T-helper 1 cell treated with Interleukin-12 subunit alpha and Interleukin-12 subunit beta and Interleukin-4 antibody, amounts not matched to agents 30 μg/mL and 1 μg/mL, for 36 hours (primary cell): ENCODE measurements around the gene CHCHD5.
A peak's percentile ranks its signal among the peaks of the same experiment; 100 is the strongest.

ENCODE experiments used
- H3K27ac Mint-ChIP-seq: one replicate; pipeline ENCODE4 v1.8.0; 2021; ENCODE audit warnings: mild to moderate bottlenecking, mixed read lengths
- H3K27me3 Mint-ChIP-seq: one replicate; pipeline ENCODE4 v1.8.0; 2021; ENCODE audit warnings: low read depth, mixed read lengths
- H3K36me3 Mint-ChIP-seq: one replicate; pipeline ENCODE4 v1.8.0; 2021; ENCODE audit warnings: low read depth, mixed read lengths
- H3K4me1 Mint-ChIP-seq: one replicate; pipeline ENCODE4 v1.8.0; 2021; ENCODE audit warnings: low read depth, mixed read lengths
- H3K4me3 Mint-ChIP-seq: one replicate; pipeline ENCODE4 v1.8.0; 2021; ENCODE audit warnings: mild to moderate bottlenecking, moderate library complexity, mixed read lengths
- H3K9me3 Mint-ChIP-seq: one replicate; pipeline ENCODE4 v1.8.0; 2021; ENCODE audit warnings: mixed read lengths

CHCHD5 gene

GRCh38 chr2:112626604-112627059 lies 42.2 kb downstream of the CHCHD5 start:
- H3K4me3 Mint-ChIP-seq = peak overlapping the region; percentile 51
- no peaks in the 10 kb centered on the region for H3K36me3 Mint-ChIP-seq
- no peaks in the 10 kb centered on the region for H3K27me3 Mint-ChIP-seq
- peak overlapping the region; percentile 93 for H3K27ac Mint-ChIP-seq
- no peaks in the 10 kb centered on the region for H3K9me3 Mint-ChIP-seq
- peaks cover 70% of the 10 kb centered on the region for H3K4me1 Mint-ChIP-seq

GRCh38 chr2:112627060-112628040 lies 42.9 kb downstream of the CHCHD5 start:
- H3K9me3 Mint-ChIP-seq = no peaks in the 10 kb centered on the region
- H3K4me1 Mint-ChIP-seq = peaks cover 74% of the 10 kb centered on the region
- H3K27ac Mint-ChIP-seq = peak overlapping the region; percentile 93
- no peaks in the 10 kb centered on the region for H3K27me3 Mint-ChIP-seq
- peaks cover 2% of the 10 kb centered on the region for H3K36me3 Mint-ChIP-seq
- H3K4me3 Mint-ChIP-seq = peak overlapping the region; percentile 51

DNA sequence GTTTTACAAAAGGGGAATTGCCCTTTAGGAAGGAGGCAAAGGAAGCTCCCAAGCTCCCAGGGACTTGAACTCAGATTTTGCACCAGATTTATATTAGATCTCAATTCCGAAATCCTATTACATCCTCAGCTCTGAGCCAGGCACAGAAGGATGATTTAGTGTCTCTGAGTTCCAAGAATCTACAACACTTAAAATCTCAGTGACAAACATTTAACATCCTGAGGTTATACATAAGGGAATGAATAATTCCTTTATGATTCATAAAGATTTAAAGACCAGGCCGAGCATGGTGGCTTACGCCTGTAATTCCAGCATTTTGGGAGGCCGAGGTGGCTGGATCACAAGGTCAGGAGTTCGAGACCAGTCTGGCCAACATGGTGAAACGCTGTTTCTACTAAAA lies 44.8 kb downstream of the CHCHD5 start:
- H3K27me3 Mint-ChIP-seq = no peaks in the 10 kb centered on the region
- peaks cover 2% of the 10 kb centered on the region for H3K36me3 Mint-ChIP-seq
- no peaks in the 10 kb centered on the region for H3K9me3 Mint-ChIP-seq
- peaks cover 81% of the 10 kb centered on the region for H3K4me1 Mint-ChIP-seq
- H3K4me3 Mint-ChIP-seq = peak overlapping the region; percentile 16
- peak overlapping the region; percentile 4 for H3K27ac Mint-ChIP-seq

GRCh38 chr2:112629823-112630222 lies 45.4 kb downstream of the CHCHD5 start:
- Mint-ChIP-seq H3K4me3 (peak overlapping the region; percentile 16), H3K9me3 (no peaks in the 10 kb centered on the region), H3K27me3 (no peaks in the 10 kb centered on the region), H3K36me3 (peaks cover 2% of the 10 kb centered on the region), H3K4me1 (peaks cover 81% of the 10 kb centered on the region), H3K27ac (peak overlapping the region; percentile 89)

DNA sequence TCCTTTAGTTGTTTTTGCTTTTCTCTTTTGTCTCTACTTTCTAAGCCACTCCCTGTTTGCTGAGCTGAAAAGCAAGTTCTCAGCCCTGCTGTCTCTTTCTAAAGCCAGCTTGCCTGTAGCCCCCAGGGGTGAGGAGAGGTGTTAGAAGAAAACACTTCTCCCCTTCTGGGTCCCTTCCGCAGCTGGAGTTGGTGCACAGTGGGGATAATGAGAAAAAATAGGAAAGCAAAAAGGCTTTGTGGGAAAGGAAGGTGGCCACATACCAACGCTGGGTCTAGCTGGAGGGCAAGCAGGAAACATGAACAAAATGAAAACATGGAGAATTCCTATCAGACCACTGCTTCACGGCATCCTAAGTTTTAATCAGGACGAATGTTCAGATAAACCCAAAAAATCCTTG lies 45.9 kb downstream of the CHCHD5 start:
- H3K9me3 Mint-ChIP-seq = no peaks in the 10 kb centered on the region
- H3K4me3 Mint-ChIP-seq = peak overlapping the region; percentile 76
- H3K4me1 Mint-ChIP-seq = peaks cover 81% of the 10 kb centered on the region
- H3K36me3 Mint-ChIP-seq = peaks cover 2% of the 10 kb centered on the region
- no peaks in the 10 kb centered on the region for H3K27me3 Mint-ChIP-seq
- peak overlapping the region; percentile 89 for H3K27ac Mint-ChIP-seq

DNA sequence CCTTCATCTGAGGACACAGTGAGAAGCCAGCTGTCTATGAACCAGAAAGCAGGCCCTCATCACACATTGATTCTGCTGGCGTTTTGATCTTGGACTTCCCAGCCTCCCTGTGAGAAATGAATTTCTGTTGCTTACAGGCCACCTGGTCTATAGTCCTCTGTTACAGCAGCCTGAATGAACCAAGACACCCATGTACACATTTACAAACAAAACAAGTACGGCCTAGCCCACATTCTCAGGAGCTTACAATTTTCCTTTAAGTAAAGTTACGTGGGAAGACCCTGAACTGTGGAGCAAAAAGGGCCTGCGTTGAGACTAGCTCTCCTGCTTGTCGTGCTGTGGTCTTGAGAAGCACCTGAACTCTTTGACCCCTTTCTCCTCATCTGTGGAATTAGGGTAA lies 49.3 kb downstream of the CHCHD5 start:
- H3K36me3 Mint-ChIP-seq = peaks cover 8% of the 10 kb centered on the region
- H3K27ac Mint-ChIP-seq = peak overlapping the region; percentile 47
- no peak overlapping the region for H3K4me3 Mint-ChIP-seq
- H3K9me3 Mint-ChIP-seq = no peaks in the 10 kb centered on the region
- H3K27me3 Mint-ChIP-seq = no peaks in the 10 kb centered on the region
- H3K4me1 Mint-ChIP-seq = peaks cover 69% of the 10 kb centered on the region

DNA sequence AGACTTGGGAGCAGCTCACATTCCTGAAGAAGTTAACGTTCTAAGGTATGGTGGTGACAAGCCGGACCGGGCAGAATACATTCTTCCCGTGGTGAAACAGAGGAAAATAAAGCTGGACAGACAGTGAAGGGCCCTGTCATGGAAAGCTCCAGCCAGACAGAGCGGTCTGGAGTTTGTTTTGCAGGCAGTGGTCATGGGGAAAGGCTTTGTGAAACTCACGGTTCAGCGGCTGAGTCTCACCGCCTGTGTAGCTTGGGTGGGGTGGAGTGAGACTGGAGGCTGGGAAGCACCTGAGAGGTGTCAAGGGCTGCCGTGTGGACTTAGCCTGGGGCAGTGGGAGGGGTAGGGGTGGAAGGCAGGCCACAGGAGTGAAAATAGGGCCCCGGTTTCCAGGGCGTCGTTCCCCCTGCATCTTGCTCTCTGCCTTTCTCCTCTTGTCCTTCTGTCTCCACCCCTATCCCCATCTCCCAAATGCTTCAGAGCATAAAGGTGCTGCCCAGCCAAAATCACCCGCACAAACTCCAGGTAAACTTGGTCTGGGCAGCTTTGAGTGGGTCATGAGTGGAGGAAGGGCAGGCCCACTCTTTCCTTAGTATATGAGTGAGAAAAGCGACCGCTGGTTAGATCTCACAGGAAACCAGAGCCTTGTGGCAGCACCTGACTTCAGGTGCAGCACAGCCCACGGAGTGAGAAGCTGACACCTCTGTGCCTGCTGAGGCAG lies 49.9 kb downstream of the CHCHD5 start:
- Mint-ChIP-seq H3K4me1 (peaks cover 63% of the 10 kb centered on the region), H3K36me3 (peaks cover 8% of the 10 kb centered on the region), H3K27me3 (no peaks in the 10 kb centered on the region), H3K27ac (peak overlapping the region; percentile 64), H3K4me3 (no peak overlapping the region), H3K9me3 (no peaks in the 10 kb centered on the region)

DNA sequence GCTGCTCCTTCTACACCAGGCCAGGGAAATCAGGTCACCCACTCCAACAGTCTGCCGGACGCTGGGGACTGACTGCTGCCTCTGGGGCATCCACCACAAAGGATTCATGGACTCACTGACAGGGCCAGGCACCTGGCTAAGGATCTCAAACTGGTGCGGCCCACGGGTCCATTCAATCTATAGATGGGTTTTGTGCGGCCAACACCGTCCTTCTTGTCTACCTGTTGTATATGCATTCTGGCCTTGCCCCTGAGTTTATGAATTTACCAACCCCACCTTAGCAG lies 50.4 kb downstream of the CHCHD5 start:
- Mint-ChIP-seq H3K4me3 (no peak overlapping the region), H3K27me3 (no peaks in the 10 kb centered on the region), H3K27ac (peak overlapping the region; percentile 64), H3K4me1 (peaks cover 59% of the 10 kb centered on the region), H3K9me3 (no peaks in the 10 kb centered on the region), H3K36me3 (peaks cover 8% of the 10 kb centered on the region)

DNA sequence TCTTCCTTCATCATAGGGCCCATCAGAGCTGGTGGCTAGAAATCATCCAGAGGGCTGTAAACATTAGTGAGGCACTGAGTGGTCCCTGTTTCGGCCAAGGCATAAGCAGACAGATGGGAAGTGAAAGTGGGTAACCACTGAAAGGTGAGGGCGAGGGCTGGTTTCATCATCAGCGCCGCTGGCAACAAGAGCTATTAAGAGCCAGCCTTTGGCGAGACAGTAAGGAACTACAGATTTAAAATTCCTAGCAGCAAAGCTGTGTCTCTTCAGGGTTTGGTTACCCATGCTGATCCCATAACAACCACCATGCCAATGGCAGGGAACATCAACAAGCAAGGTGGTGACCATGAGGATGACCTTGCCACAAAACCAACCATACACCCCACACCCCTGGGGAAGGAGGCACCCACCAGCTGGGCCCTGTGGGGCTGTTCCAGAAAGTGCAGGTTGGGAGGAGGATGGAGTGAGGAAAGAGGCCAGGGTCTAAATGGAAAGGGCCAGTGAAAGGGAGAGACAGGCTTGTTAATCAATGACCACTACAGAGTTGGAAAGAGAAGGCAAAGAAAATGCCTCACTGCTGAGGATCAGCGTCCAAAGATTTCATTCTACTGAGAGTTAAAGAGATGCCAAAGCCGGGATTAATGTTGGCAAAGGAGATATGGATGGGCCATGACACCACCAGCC lies 52.3 kb downstream of the CHCHD5 start:
- H3K4me3 Mint-ChIP-seq = no peak overlapping the region
- no peaks in the 10 kb centered on the region for H3K27me3 Mint-ChIP-seq
- H3K27ac Mint-ChIP-seq = no peak overlapping the region
- H3K4me1 Mint-ChIP-seq = peaks cover 63% of the 10 kb centered on the region
- H3K9me3 Mint-ChIP-seq = no peaks in the 10 kb centered on the region
- H3K36me3 Mint-ChIP-seq = peaks cover 16% of the 10 kb centered on the region

DNA sequence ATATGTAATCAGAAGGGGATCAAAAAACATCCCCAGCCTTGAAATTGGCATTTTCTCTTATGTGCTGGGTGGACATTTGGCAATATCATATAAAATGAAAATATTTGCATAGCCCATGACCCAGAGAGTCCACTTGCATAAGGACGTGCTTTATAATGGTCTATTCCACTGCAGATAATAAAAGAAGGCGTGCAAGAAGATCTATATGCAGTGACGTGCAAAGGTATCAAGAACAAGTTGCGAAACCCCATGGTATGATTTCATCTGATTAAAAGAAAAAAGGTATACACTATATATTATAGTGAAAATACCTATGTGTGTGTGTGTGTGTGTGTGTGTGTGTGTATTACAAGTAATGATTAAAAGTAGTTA lies 52.9 kb downstream of the CHCHD5 start:
- Mint-ChIP-seq H3K27ac (no peak overlapping the region), H3K9me3 (no peaks in the 10 kb centered on the region), H3K4me1 (peaks cover 61% of the 10 kb centered on the region), H3K27me3 (no peaks in the 10 kb centered on the region), H3K4me3 (no peak overlapping the region), H3K36me3 (peaks cover 17% of the 10 kb centered on the region)
